Stomach (tissue), 9 donors: ENCODE measurements around the gene CABP2. TPM values are rescaled to one million over a fixed set of nuclear protein-coding genes. Genes with fewer than 3 reads are reported as not detected.

Experiments
- DNase-seq, 2 donors: peaks; one replicate each; pipeline versions ENCODE4 v3.0.0 to v3.0.0-alpha.2; 2013 to 2019
- H3K27ac ChIP-seq, 5 donors: fragments of 200-600 bp in 4 of 5; sonication (generic) in 4 of 5; one replicate each; pipeline ENCODE4 v1.5.1; 2013 to 2019; ENCODE audit warnings: mild to moderate bottlenecking in 1 of 5, moderate library complexity in 1 of 5
- H3K27me3 ChIP-seq, 3 donors: fragments of 200-600 bp; sonication (generic); one replicate each; pipeline ENCODE4 v1.5.1; 2017 to 2019; ENCODE audit warnings: mixed run types in 1 of 3
- H3K36me3 ChIP-seq, 4 donors: fragments of 200-600 bp; sonication (generic); 1 replicate in 3 of 4; 2 replicates in 1 of 4; pipeline ENCODE4 v1.5.1; 2016 to 2019
- H3K4me1 ChIP-seq, 4 donors: fragments of 200-600 bp; sonication (generic); one replicate each; pipeline ENCODE4 v1.5.1; 2016 to 2019
- H3K4me3 ChIP-seq, 4 donors: fragments of 200-600 bp; sonication (generic) in 3 of 4; one replicate each; pipeline ENCODE4 v1.5.1; 2016 to 2019; ENCODE audit warnings: mild to moderate bottlenecking in 1 of 4
- H3K9me3 ChIP-seq, 4 donors: fragments of 200-600 bp; sonication (generic); one replicate each; pipeline ENCODE4 v1.5.1; 2016 to 2019
- CTCF ChIP-seq, 7 experiments: fragments of 450-650 bp in 4 of 7; fragments of 200-600 bp in 3 of 7; sonication (generic) in 3 of 7; IDR thresholded peaks; one replicate each; pipeline ENCODE4 v1.5.1; 2016 to 2019; ENCODE audit warnings: antibody characterized with exemption in 7 of 7, control low read depth in 2 of 7, mild to moderate bottlenecking in 1 of 7
- EP300 ChIP-seq: sonication (generic); formaldehyde crosslinking; IDR thresholded peaks from one replicate; pipeline ENCODE4 v1.6.1; 2017; ENCODE audit warnings: antibody characterized with exemption
- POLR2A ChIP-seq, 4 donors: fragments of 450-650 bp; IDR thresholded peaks; one replicate each; pipeline ENCODE4 v1.6.1; 2016; ENCODE audit warnings: antibody characterized with exemption in 4 of 4, control low read depth in 2 of 4, mild to moderate bottlenecking in 1 of 4, moderate library complexity in 1 of 4
- POLR2AphosphoS5 ChIP-seq, 3 donors: sonication (generic); formaldehyde crosslinking; IDR thresholded peaks; one replicate each; pipeline ENCODE4 v1.6.1; 2016; ENCODE audit warnings: antibody characterized with exemption in 3 of 3
- WGBS, 5 donors: extraction: QIAGEN DNeasy Blood & Tissue Kit in 3 of 5; methylation state at CpG; one replicate each; pipeline versions ENCODE4 v1.1.5 to v1.1.7; 2013 to 2018; 5-methylcytosine and 5-hydroxymethylcytosine counted together
- intact Hi-C: fragments of 100-400 bp; cut with DNase I; formaldehyde crosslinking; loops from one replicate; pipeline ENCODE4 v1.15.1; 2023; ENCODE audit warnings: low total_unique reads
- polyA plus RNA-seq, 3 donors: library from polyadenylated mRNA; stranded (reverse); fragments of 200-250 nt; gene quantifications; one replicate each; pipeline ENCODE4 v1.2.3, GENCODE V29; 2013
- total RNA-seq, 5 donors: library from RNA; depleted of rRNA; stranded (reverse); fragments of >200 nt; gene quantifications; one replicate each; pipeline versions ENCODE4 v1.1.0 to v1.2.3, GENCODE V29; 2014 to 2016
- donor health status: healthy with polysubstance abuse.
- donor health status: Bipolar disorder and iron deficiency.
- donor health status: healthy.

CABP2 gene
- total and polyA plus RNA-seq, 8 donors, result not detected

- intact Hi-C loops, result no loop called here
- 58 to 78% (median 65%) methylated on average over 6 to 7 of the region's 7 CpGs for WGBS, 5 donors
Measured at GRCh38 chr11:67542971-67543370, 19.7 kb upstream of the CABP2 start.

GRCh38 chr11:67542169-67542568 is 18.9 kb upstream of the CABP2 start:
- intact Hi-C loops, result no loop called here
- Histone ChIP-seq H3K27ac (no peak overlapping the region), H3K27me3 (no peaks in the 10 kb centered on the region), H3K4me1 (peaks cover 0 to 6% (median 2%) of the 10 kb centered on the region in 4 donors), H3K4me3 (no peak overlapping the region), H3K36me3 (no peaks in the 10 kb centered on the region), H3K9me3 (no peaks in the 10 kb centered on the region)
- TF ChIP-seq CTCF (IDR thresholded peaks at IDR 0.05), result no peak
- no peak for TF ChIP-seq EP300
- no peak for TF ChIP-seq POLR2A (IDR thresholded peaks at IDR 0.05)
- no peak for TF ChIP-seq POLR2AphosphoS5 (IDR thresholded peaks at IDR 0.05)
- WGBS, 5 donors, result 67 to 84% (median 80%) methylated on average over 3 of the region's 3 CpGs
- DNase-seq, result no peak

More at GRCh38 chr11:67542971-67543370, 19.7 kb upstream of the CABP2 start:
- Histone ChIP-seq H3K27me3 (no peaks in the 10 kb centered on the region), H3K36me3 (no peaks in the 10 kb centered on the region), H3K4me1 (peaks cover 0 to 6% (median 2%) of the 10 kb centered on the region in 4 donors), H3K27ac (no peak overlapping the region), H3K4me3 (no peak overlapping the region), H3K9me3 (no peaks in the 10 kb centered on the region)
- no peak for TF ChIP-seq CTCF (IDR thresholded peaks at IDR 0.05)
- no peak for TF ChIP-seq POLR2AphosphoS5 (IDR thresholded peaks at IDR 0.05)
- no peak for TF ChIP-seq EP300
- no peak for TF ChIP-seq POLR2A (IDR thresholded peaks at IDR 0.05)
- no peak for DNase-seq

- H3K4me3 ChIP-seq, result no peak overlapping the region
- intact Hi-C loops, result no loop called here
- TF ChIP-seq POLR2A (IDR thresholded peaks at IDR 0.05) (no peak), POLR2AphosphoS5 (IDR thresholded peaks at IDR 0.05) (no peak), CTCF (IDR thresholded peaks at IDR 0.05) (no peak), EP300 (no peak)
- no peak overlapping the region for H3K27ac ChIP-seq
- no peaks in the 10 kb centered on the region for H3K27me3 ChIP-seq
- no peaks in the 10 kb centered on the region for H3K9me3 ChIP-seq
- H3K4me1 ChIP-seq, result peaks cover 0 to 6% (median 2%) of the 10 kb centered on the region in 4 donors
- no peak for DNase-seq
- H3K36me3 ChIP-seq, result no peaks in the 10 kb centered on the region
- 89 to 93% (median 92%) methylated on average over 6 of the region's 6 CpGs for WGBS, 5 donors
Measured at GRCh38 chr11:67541198-67541597, 18.0 kb upstream of the CABP2 start.

- intact Hi-C loops, result no loop called here
- H3K27ac ChIP-seq, result no peak overlapping the region
- no peak for TF ChIP-seq CTCF (IDR thresholded peaks at IDR 0.05)
- no peak for DNase-seq
- 77 to 88% (median 80%) methylated on average over 4 of the region's 4 CpGs for WGBS, 5 donors
- H3K9me3 ChIP-seq, result peaks cover 0 to 4% (median 2%) of the 10 kb centered on the region in 4 donors
- H3K36me3 ChIP-seq, result no peaks in the 10 kb centered on the region
- no peak overlapping the region for H3K4me3 ChIP-seq
- no peaks in the 10 kb centered on the region for H3K27me3 ChIP-seq
- peaks cover 0 to under 1% (median 0%) of the 10 kb centered on the region in 4 donors for H3K4me1 ChIP-seq
Measured at GRCh38 chr11:67539550-67539949, 16.3 kb upstream of the CABP2 start.
